Nasal cavity respiratory epithelium epithelial cell of viscerocranial mucosa (primary cell): Measurements from ENCODE around the gene KCNK15. TPM values are rescaled to one million over a fixed set of nuclear protein-coding genes. Genes with fewer than 3 reads are reported as not detected.

Experiments
- total RNA-seq: library from RNA; depleted of rRNA; stranded (reverse); fragments of >200 nt; gene quantifications from 2 replicates; pipeline ENCODE4 v1.2.3, GENCODE V29; 2014

The KCNK15 gene
- 0.14 and 0.34 TPM in 2 replicates for total RNA-seq

GRCh38 chr20:44745598-44746366 is at the start of gene KCNK15:
TSS of gene KCNK15 (plus strand) at chr20:44745865. CDS start at chr20:44745911, 46 bp downstream.

GRCh38 chr20:44714701-44715498 is 30.8 kb upstream of the KCNK15 start, which contains the start of gene CCN5:
TSS of gene CCN5 (plus strand) at chr20:44715369. CDS start at chr20:44715391, 22 bp downstream.

Other genes starting within 250 kb of the KCNK15 start
- gene SERINC3, start 223.8 kb upstream of the KCNK15 start, total RNA-seq, result 96.0 and 118 TPM in 2 replicates
- gene PKIG, start 163.3 kb upstream of the KCNK15 start, total RNA-seq, result 6.8 and 7.5 TPM in 2 replicates
- 9.9 and 26.8 TPM in 2 replicates for gene ADA, start 94.2 kb upstream of the KCNK15 start, total RNA-seq
- gene CCN5, start 30.5 kb upstream of the KCNK15 start, total RNA-seq, result not detected in 2 replicates
- gene RIMS4, start 64.7 kb downstream of the KCNK15 start, total RNA-seq, result not detected in 2 replicates
- gene YWHAB, start 139.8 kb downstream of the KCNK15 start, total RNA-seq, result 58.8 and 140 TPM in 2 replicates
- gene PABPC1L, start 164.2 kb downstream of the KCNK15 start, total RNA-seq, result 6.8 and 21.9 TPM in 2 replicates
- gene TOMM34, start 214.5 kb downstream of the KCNK15 start, total RNA-seq, result 16.7 and 18.5 TPM in 2 replicates
- 43.4 and 48.1 TPM in 2 replicates for gene STK4, start 220.6 kb downstream of the KCNK15 start, total RNA-seq